MM.1S (cell line): ENCODE measurements around the gene PRKCE.

ENCODE experiments used
- CTCF ChIP-seq: fragments of 300-600 bp; sonication (generic); IDR thresholded peaks from 2 replicates; pipeline ENCODE4 v1.5.1; 2016; ENCODE audit warnings: antibody characterized with exemption, low read length, mixed read lengths
- EZH2 ChIP-seq: fragments of 300-600 bp; sonication (generic); optimal IDR thresholded peaks from 2 replicates; pipeline ENCODE3; 2017; ENCODE audit warnings: low read depth, mild to moderate bottlenecking, antibody characterized with exemption, low read length, mixed read lengths
- EZH2phosphoT487 ChIP-seq: fragments of 300-600 bp; sonication (generic); IDR thresholded peaks from 2 replicates; pipeline ENCODE4 v1.6.1; 2018; ENCODE audit warnings: antibody characterized with exemption, low read length

- no peak for TF ChIP-seq CTCF
- TF ChIP-seq EZH2 = no peak
- TF ChIP-seq EZH2phosphoT487 = no peak
Observed at GRCh38 chr2:46068636-46069035, 417.2 kb downstream of the PRKCE start.
